ENCODE results near the gene HOXC9. TPM values are rescaled to one million over a fixed set of nuclear protein-coding genes. Genes with fewer than 3 reads are reported as not detected.

The HOXC9 gene
- total and polyA plus RNA-seq, 12 donors = not detected

GRCh38 chr12:53992377-53992889 lies 7.5 kb upstream of the HOXC9 start:
- Histone ChIP-seq H3K36me3 (no peaks in the 10 kb centered on the region), H3K4me3 (no peak overlapping the region), H3K27ac (no peak overlapping the region), H3K9me3 (no peaks in the 10 kb centered on the region), H3K27me3 (peaks cover 67 to 100% (median 100%) of the 10 kb centered on the region in 7 donors), H3K4me1 (peaks cover 0 to 32% (median 30%) of the 10 kb centered on the region in 9 donors)
- 21 to 23% methylated on average over 7 of the region's 7 CpGs for WGBS, 2 donors
- no peak for ATAC-seq
- intact Hi-C loops (cut with DNase I) = no loop called here
- no peak for TF ChIP-seq CTCF (IDR thresholded peaks at IDR 0.05)
- DNase-seq = no peak

GRCh38 chr12:53993162-53994008 lies 6.6 kb upstream of the HOXC9 start:
- no peak overlapping the region for H3K4me3 ChIP-seq
- H3K4me1 ChIP-seq = peaks cover 0 to 34% (median 30%) of the 10 kb centered on the region in 9 donors
- H3K27ac ChIP-seq = no peak overlapping the region
- no peaks in the 10 kb centered on the region for H3K9me3 ChIP-seq
- TF ChIP-seq CTCF (IDR thresholded peaks at IDR 0.05) = no peak
- intact Hi-C loops (cut with DNase I) = no loop called here
- 20 to 25% methylated on average over 18 of the region's 18 CpGs for WGBS, 2 donors
- ATAC-seq (no peak), DNase-seq (no peak)
- H3K27me3 ChIP-seq = peaks cover 67 to 100% (median 100%) of the 10 kb centered on the region in 7 donors
- H3K36me3 ChIP-seq = no peaks in the 10 kb centered on the region

- Histone ChIP-seq H3K4me3 (peak overlapping the region in 1 of 10 donors; percentile 61), H3K36me3 (no peaks in the 10 kb centered on the region), H3K9me3 (no peaks in the 10 kb centered on the region), H3K4me1 (peaks cover 0 to 34% (median 30%) of the 10 kb centered on the region in 9 donors), H3K27me3 (peaks cover 64 to 100% (median 100%) of the 10 kb centered on the region in 7 donors), H3K27ac (no peak overlapping the region)
- DNase-seq (no peak), ATAC-seq (no peak)
- intact Hi-C loops (cut with DNase I) = no loop called here
- no peak for TF ChIP-seq CTCF (IDR thresholded peaks at IDR 0.05)
- WGBS, 2 donors = 5 to 6% methylated on average over 19 of the region's 19 CpGs
Observed at GRCh38 chr12:53994009-53994263, 6.0 kb upstream of the HOXC9 start.

- Histone ChIP-seq H3K36me3 (no peaks in the 10 kb centered on the region), H3K4me1 (peaks cover 0 to 34% (median 27%) of the 10 kb centered on the region in 9 donors), H3K4me3 (peak overlapping the region in 4 of 10 donors; percentile 29 to 61 (median 56)), H3K27ac (no peak overlapping the region), H3K27me3 (peaks cover 64 to 100% (median 100%) of the 10 kb centered on the region in 7 donors), H3K9me3 (no peaks in the 10 kb centered on the region)
- no peak for DNase-seq
- TF ChIP-seq CTCF (IDR thresholded peaks at IDR 0.05) = no peak
- WGBS, 2 donors = 3 to 4% methylated on average over 60 of the region's 60 CpGs
- intact Hi-C loops (cut with DNase I) = loop anchor here in 1 of 10 donors (5.0 kb wide), 1 partner anchor 38 kb away; the partner anchor contains the start of gene HOXC5
- no peak for ATAC-seq
Observed at GRCh38 chr12:53994264-53995001, 5.5 kb upstream of the HOXC9 start.

All from heart right ventricle (tissue), 16 donors.